ENCODE results near the gene SND1. TPM values are rescaled to one million over a fixed set of nuclear protein-coding genes. Genes with fewer than 3 reads are reported as not detected.

The SND1 gene
- 165 TPM for total RNA-seq (ENCODE audit: unreplicated experiment)
- long read RNA-seq, transcript SND1-201 (24 exons, 3,476 nt): major isoform, 45 of 55 reads
- long read RNA-seq, partial matches to known transcripts: 5 of 55 reads
- long read RNA-seq, other reads (novel, unspliced or antisense): 5 of 55 reads

DNA sequence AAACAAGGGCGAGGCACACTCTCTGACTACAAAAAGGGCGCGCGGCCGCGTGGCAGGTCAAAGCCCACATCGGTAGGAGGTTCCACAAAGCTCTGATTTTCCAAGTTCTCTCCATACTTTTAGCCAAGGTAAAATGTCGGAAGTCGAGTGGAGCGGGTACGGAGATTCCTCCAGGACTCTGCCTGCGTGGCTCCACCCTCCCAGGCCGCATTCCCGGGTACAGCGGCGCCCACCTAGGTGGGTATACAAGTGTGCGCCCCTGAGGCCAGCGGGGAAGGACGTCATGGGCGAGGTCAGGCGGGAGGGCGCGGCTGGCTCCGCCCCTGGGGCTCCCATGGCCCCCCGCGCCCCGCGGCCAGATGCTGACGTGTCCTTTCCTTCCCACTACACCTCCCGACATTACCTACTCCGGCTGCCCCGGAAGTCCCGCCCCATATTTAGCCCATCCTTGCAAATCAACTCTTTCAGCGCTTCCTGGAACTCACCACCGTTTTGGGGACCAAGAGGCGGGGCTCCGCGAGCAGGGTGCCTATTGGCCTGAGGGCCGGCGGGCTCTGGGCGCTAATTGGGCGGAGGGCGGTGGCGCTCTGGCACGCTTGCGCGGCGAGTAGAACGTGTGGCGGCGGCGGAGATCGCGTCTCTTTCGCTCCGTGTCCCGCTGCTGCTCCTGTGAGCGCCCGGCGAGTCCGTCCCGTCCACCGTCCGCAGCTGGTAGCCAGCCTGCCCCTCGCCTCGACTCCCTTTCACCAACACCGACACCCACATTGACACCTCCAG, at the start of gene SND1:
TSS of gene SND1 (plus strand) at position 639 of the 777 bp plus-strand sequence. CDS start 180 bp downstream, outside the sequence.
- H3K27me3 Mint-ChIP-seq (ENCODE audit: unreplicated experiment): peaks cover 6% of the 10 kb centered on the region
- H3K4me3 Mint-ChIP-seq (ENCODE audit: unreplicated experiment): no peak within 1 kb of the TSS
- peaks cover 7% of the 10 kb centered on the region for H3K36me3 Mint-ChIP-seq (ENCODE audit: unreplicated experiment)
- H3K9me3 Mint-ChIP-seq (ENCODE audit: unreplicated experiment): peaks cover 9% of the 10 kb centered on the region
- TF ChIP-seq, protein P1, sequence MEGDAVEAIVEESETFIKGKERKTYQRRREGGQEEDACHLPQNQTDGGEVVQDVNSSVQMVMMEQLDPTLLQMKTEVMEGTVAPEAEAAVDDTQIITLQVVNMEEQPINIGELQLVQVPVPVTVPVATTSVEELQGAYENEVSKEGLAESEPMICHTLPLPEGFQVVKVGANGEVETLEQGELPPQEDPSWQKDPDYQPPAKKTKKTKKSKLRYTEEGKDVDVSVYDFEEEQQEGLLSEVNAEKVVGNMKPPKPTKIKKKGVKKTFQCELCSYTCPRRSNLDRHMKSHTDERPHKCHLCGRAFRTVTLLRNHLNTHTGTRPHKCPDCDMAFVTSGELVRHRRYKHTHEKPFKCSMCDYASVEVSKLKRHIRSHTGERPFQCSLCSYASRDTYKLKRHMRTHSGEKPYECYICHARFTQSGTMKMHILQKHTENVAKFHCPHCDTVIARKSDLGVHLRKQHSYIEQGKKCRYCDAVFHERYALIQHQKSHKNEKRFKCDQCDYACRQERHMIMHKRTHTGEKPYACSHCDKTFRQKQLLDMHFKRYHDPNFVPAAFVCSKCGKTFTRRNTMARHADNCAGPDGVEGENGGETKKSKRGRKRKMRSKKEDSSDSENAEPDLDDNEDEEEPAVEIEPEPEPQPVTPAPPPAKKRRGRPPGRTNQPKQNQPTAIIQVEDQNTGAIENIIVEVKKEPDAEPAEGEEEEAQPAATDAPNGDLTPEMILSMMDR (IDR thresholded peaks at IDR 0.05; ENCODE audit: partially characterized antibody, unreplicated experiment): no peak
- peaks cover 19% of the 10 kb centered on the region for H3K4me1 Mint-ChIP-seq (ENCODE audit: low read depth, unreplicated experiment)
- peak; percentile 99 for DNase-seq
- peak within 1 kb of the TSS; percentile 99 for H3K27ac Mint-ChIP-seq (ENCODE audit: unreplicated experiment)

DNA sequence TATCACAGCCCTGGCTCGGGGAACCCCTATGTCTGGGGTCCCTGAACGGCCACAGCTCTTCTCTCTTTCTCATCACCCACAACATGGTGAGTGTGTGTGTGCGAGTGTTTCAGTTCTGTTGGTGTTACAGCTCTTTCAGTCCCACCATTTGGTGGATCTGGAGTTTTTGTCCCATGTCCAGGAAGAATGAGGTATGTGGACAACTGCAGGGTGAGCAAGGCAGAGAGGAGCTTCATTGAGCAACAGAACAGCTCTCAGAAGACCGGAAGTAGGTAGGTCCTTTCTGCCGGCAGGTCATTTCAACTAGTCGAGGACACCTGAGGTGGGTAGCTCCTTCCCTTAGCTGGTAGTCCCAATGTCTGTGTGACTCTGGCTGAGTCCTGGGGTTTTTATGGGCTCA, 43.5 kb upstream of the SND1 start:
- H3K27ac Mint-ChIP-seq (ENCODE audit: unreplicated experiment): no peak overlapping the region
- DNase-seq: no peak
- TF ChIP-seq, protein P1 (IDR thresholded peaks at IDR 0.05; ENCODE audit: partially characterized antibody, unreplicated experiment): no peak
- peaks cover 8% of the 10 kb centered on the region for H3K9me3 Mint-ChIP-seq (ENCODE audit: unreplicated experiment)
- H3K4me3 Mint-ChIP-seq (ENCODE audit: unreplicated experiment): no peak overlapping the region
- peaks cover 38% of the 10 kb centered on the region for H3K36me3 Mint-ChIP-seq (ENCODE audit: unreplicated experiment)
- H3K27me3 Mint-ChIP-seq (ENCODE audit: unreplicated experiment): peaks cover 5% of the 10 kb centered on the region
- H3K4me1 Mint-ChIP-seq (ENCODE audit: low read depth, unreplicated experiment): no peaks in the 10 kb centered on the region

DNA sequence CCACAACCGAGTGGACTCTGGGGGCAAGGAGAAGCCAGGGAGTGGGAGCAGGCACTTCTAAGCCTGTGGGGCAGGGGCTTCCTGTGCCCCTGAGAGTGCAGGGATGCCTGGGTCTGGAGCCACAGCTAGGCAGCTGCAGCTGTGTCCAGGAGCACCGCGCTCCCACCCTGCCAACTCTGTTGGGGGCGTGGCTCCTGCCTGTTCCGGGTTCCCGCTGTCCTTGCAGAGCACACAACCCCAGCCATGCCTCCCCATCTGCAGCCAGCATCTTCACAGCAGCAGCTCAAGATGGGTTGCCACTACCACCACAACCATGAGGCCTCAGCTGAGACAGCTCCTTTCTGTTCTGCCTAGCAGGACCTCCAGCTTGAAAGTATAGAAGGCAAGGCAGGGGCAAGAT, 42.7 kb upstream of the SND1 start:
- no peak for DNase-seq
- TF ChIP-seq, protein P1 (IDR thresholded peaks at IDR 0.05; ENCODE audit: partially characterized antibody, unreplicated experiment): no peak
- peaks cover 33% of the 10 kb centered on the region for H3K36me3 Mint-ChIP-seq (ENCODE audit: unreplicated experiment)
- no peak overlapping the region for H3K27ac Mint-ChIP-seq (ENCODE audit: unreplicated experiment)
- peaks cover 8% of the 10 kb centered on the region for H3K9me3 Mint-ChIP-seq (ENCODE audit: unreplicated experiment)
- H3K4me1 Mint-ChIP-seq (ENCODE audit: low read depth, unreplicated experiment): no peaks in the 10 kb centered on the region
- H3K27me3 Mint-ChIP-seq (ENCODE audit: unreplicated experiment): peaks cover 10% of the 10 kb centered on the region
- no peak overlapping the region for H3K4me3 Mint-ChIP-seq (ENCODE audit: unreplicated experiment)

DNA sequence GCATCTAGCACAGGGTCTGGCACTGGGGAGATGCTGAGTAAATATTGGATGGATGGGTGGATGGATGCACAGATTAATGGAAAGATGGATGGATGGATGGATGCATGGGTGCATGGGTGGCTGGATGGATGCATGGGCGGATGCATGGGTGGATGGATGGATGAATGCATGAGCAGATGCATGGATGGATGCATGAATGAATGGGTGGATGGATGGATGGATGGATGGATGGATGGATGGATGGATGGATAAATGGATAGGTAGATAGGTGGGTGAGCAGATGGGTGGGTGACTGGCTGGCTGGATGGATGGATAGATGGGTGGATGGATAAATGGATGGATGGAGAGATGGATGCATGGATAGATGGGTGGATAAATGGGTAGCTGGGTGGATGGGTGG, 39.7 kb upstream of the SND1 start:
- Mint-ChIP-seq H3K36me3 (ENCODE audit: unreplicated experiment) (peaks cover 23% of the 10 kb centered on the region), H3K4me3 (ENCODE audit: unreplicated experiment) (no peak overlapping the region), H3K4me1 (ENCODE audit: low read depth, unreplicated experiment) (no peaks in the 10 kb centered on the region), H3K9me3 (ENCODE audit: unreplicated experiment) (peaks cover 7% of the 10 kb centered on the region), H3K27me3 (ENCODE audit: unreplicated experiment) (peaks cover 9% of the 10 kb centered on the region), H3K27ac (ENCODE audit: unreplicated experiment) (no peak overlapping the region)
- TF ChIP-seq, protein P1 (IDR thresholded peaks at IDR 0.05; ENCODE audit: partially characterized antibody, unreplicated experiment): no peak
- no peak for DNase-seq

DNA sequence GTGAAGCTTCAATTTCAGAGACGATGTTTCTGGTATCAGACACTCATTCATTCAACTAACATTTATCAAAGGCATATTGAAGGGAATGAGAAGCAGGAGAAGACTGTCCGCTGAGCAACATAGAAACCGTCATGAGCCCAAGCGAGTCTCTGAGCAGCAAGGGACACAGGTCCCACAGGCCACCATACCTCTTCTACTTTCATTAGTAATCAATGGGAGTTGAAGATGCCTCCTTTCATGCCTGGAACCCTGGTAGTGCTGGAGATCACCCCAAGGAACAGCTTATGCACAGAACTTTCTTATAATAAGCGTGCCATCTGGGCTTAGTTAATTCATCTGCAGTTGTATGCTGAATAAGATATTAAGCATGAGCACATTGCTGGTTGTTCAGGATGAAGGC, 35.3 kb upstream of the SND1 start:
- no peak overlapping the region for H3K27ac Mint-ChIP-seq (ENCODE audit: unreplicated experiment)
- H3K4me3 Mint-ChIP-seq (ENCODE audit: unreplicated experiment): no peak overlapping the region
- DNase-seq: no peak
- H3K27me3 Mint-ChIP-seq (ENCODE audit: unreplicated experiment): peaks cover 18% of the 10 kb centered on the region
- H3K9me3 Mint-ChIP-seq (ENCODE audit: unreplicated experiment): peaks cover 7% of the 10 kb centered on the region
- peaks cover 8% of the 10 kb centered on the region for H3K4me1 Mint-ChIP-seq (ENCODE audit: low read depth, unreplicated experiment)
- TF ChIP-seq, protein P1 (IDR thresholded peaks at IDR 0.05; ENCODE audit: partially characterized antibody, unreplicated experiment): no peak
- H3K36me3 Mint-ChIP-seq (ENCODE audit: unreplicated experiment): peaks cover 10% of the 10 kb centered on the region
